IMR-90 (cell line): Measurements from ENCODE around the gene SLC50A1. TPM values are rescaled to one million over a fixed set of nuclear protein-coding genes. Genes with fewer than 3 reads are reported as not detected.
A peak's percentile ranks its signal among the peaks of the same experiment; 100 is the strongest.

Experiments used
- ATAC-seq: fragments of 200-7000 bp; cut with Tn5 transposase; 2 replicates; pipeline ENCODE4 v1.9.1; 2020; ENCODE audit warnings: low read depth, mild to moderate bottlenecking, moderate library complexity
- BruUV-seq: library from RNA; stranded (reverse); fragments of 400-500 nt; replicated peaks from 2 replicates; lab custom pipeline; 2021; lab: Mats Ljungman, UMichigan
- CTCF ChIA-PET: fragments of 300-600 bp; formaldehyde crosslinking; extraction: SDS; loops from one replicate; lab custom pipeline; 2021; ENCODE audit warnings: antibody characterized with exemption; lab: Yijun Ruan, JAX
- POLR2A ChIA-PET: fragments of 300-600 bp; sonication (Branson Sonifier 250); formaldehyde crosslinking; loops from one replicate; lab custom pipeline; 2022; ENCODE audit warnings: antibody characterized with exemption; ENCODE audit not compliant: unreplicated experiment; lab: Charles Lee
- DNase-seq: peaks from one replicate; pipeline ENCODE4 v3.0.0; 2013
- H2AFZ ChIP-seq: replicated peaks from 2 replicates; pipeline ENCODE3; 2013; ENCODE audit warnings: low read length, mild to moderate bottlenecking; ENCODE audit not compliant: poor library complexity
- H2AK5ac ChIP-seq: 2 replicates; pipeline ENCODE4 v1.6.1; 2013; ENCODE audit warnings: low read depth, low read length, inconsistent platforms
- H2AK9ac ChIP-seq: replicated peaks from 2 replicates; pipeline ENCODE3; 2013; ENCODE audit warnings: mild to moderate bottlenecking, low read depth, low read length, moderate library complexity; ENCODE audit not compliant: poor library complexity
- H2BK120ac ChIP-seq: 2 replicates; pipeline ENCODE4 v1.6.1; 2013; ENCODE audit warnings: low read depth, low read length, inconsistent platforms
- H2BK15ac ChIP-seq: 3 replicates; pipeline ENCODE4 v1.6.1; 2013; ENCODE audit warnings: low read depth, low read length, inconsistent platforms
- H2BK20ac ChIP-seq: 2 replicates; pipeline ENCODE4 v1.6.1; 2013; ENCODE audit warnings: low read depth, mild to moderate bottlenecking, inconsistent platforms, low read length, moderate library complexity
- H2BK5ac ChIP-seq: 2 replicates; pipeline ENCODE4 v1.6.1; 2013; ENCODE audit warnings: mild to moderate bottlenecking, low read depth, low read length, inconsistent platforms; ENCODE audit not compliant: poor library complexity, severe bottlenecking
- H3K14ac ChIP-seq: replicated peaks from 2 replicates; pipeline ENCODE4 v1.6.1; 2013; ENCODE audit warnings: low read depth, low read length, inconsistent platforms
- H3K18ac ChIP-seq: 2 replicates; pipeline ENCODE4 v1.6.1; 2013; ENCODE audit warnings: low read depth, low read length, control low read depth
- H3K23ac ChIP-seq: 2 replicates; pipeline ENCODE4 v1.6.1; 2013; ENCODE audit warnings: low read depth, low read length, inconsistent platforms
- H3K27ac ChIP-seq: 2 replicates; pipeline ENCODE4 v1.5.1; 2013; ENCODE audit warnings: mild to moderate bottlenecking, control low read depth, low read length; ENCODE audit not compliant: insufficient read depth
- H3K27me3 ChIP-seq: 2 replicates; pipeline ENCODE4 v1.6.1; 2013; ENCODE audit warnings: low read length; ENCODE audit not compliant: control insufficient read depth, insufficient read depth
- H3K36me3 ChIP-seq: 2 replicates; pipeline ENCODE4 v1.6.1; 2013; ENCODE audit warnings: low read length, mixed read lengths; ENCODE audit not compliant: control insufficient read depth, insufficient read depth
- H3K4ac ChIP-seq: 2 replicates; pipeline ENCODE4 v1.6.1; 2013; ENCODE audit warnings: low read depth, low read length, inconsistent platforms
- H3K4me1 ChIP-seq: 2 replicates; pipeline ENCODE4 v1.6.1; 2013; ENCODE audit warnings: low read length, mixed read lengths; ENCODE audit not compliant: control insufficient read depth, insufficient read depth
- H3K4me2 ChIP-seq: 2 replicates; pipeline ENCODE4 v1.6.1; 2013; ENCODE audit warnings: low read depth, mild to moderate bottlenecking, control low read depth, low read length, moderate library complexity
- H3K4me3 ChIP-seq: 2 replicates; pipeline ENCODE4 v1.5.1; 2013; ENCODE audit warnings: low read depth, mild to moderate bottlenecking, control low read depth, low read length, moderate library complexity; ENCODE audit not compliant: insufficient read depth
- H3K56ac ChIP-seq: 2 replicates; pipeline ENCODE4 v1.6.1; 2013; ENCODE audit warnings: low read length, inconsistent platforms; ENCODE audit not compliant: insufficient read depth; ENCODE audit errors: extremely low read depth
- H3K79me1 ChIP-seq, 2 experiments: 2 replicates each; pipeline ENCODE4 v1.6.1; 2013; ENCODE audit warnings: low read length in 2 of 2, inconsistent platforms in 1 of 2, low read depth in 1 of 2
- H3K9ac ChIP-seq: 2 replicates; pipeline ENCODE4 v1.6.1; 2013; ENCODE audit warnings: low read depth, low read length, control low read depth
- H3K9me1 ChIP-seq: 2 replicates; pipeline ENCODE4 v1.6.1; 2013; ENCODE audit warnings: low read length, inconsistent platforms; ENCODE audit not compliant: insufficient read depth
- H3K9me3 ChIP-seq: 2 replicates; pipeline ENCODE4 v1.6.1; 2013; ENCODE audit warnings: low read length; ENCODE audit not compliant: control insufficient read depth, insufficient read depth
- H4K20me1 ChIP-seq: 2 replicates; pipeline ENCODE4 v1.6.1; 2013; ENCODE audit warnings: low read length, inconsistent platforms; ENCODE audit not compliant: insufficient read depth
- H4K5ac ChIP-seq: 2 replicates; pipeline ENCODE4 v1.6.1; 2013; ENCODE audit warnings: mild to moderate bottlenecking, low read depth, low read length, control low read depth
- H4K8ac ChIP-seq, 2 experiments: 2 replicates each; pipeline ENCODE4 v1.6.1; 2013; ENCODE audit warnings: low read depth in 2 of 2, low read length in 2 of 2, control low read depth in 1 of 2, inconsistent platforms in 1 of 2
- H4K91ac ChIP-seq: 2 replicates; pipeline ENCODE4 v1.6.1; 2013; ENCODE audit warnings: low read depth, low read length, inconsistent platforms; ENCODE audit not compliant: insufficient read depth
- CHD1 ChIP-seq: IDR thresholded peaks from 2 replicates; pipeline ENCODE4 v1.6.1; 2012; ENCODE audit warnings: low read depth, low read length, improper control_type of control experiment
- MXI1 ChIP-seq: IDR thresholded peaks from 2 replicates; pipeline ENCODE4 v1.6.1; 2012; ENCODE audit warnings: low read depth, mild to moderate bottlenecking, low read length, moderate library complexity, borderline replicate concordance
- NFE2L2 ChIP-seq: fragments of 150-350 bp; IDR thresholded peaks from 2 replicates; pipeline ENCODE4 v1.6.1; 2016; ENCODE audit warnings: low read depth, mild to moderate bottlenecking, low read length
- WGBS, 2 experiments: methylation state at CpG; one replicate each; pipeline versions ENCODE4 v1.1.5 to v1.1.7; 2013; ENCODE audit warnings: missing lambda C conversion rate in 2 of 2; ENCODE audit not compliant: insufficient read length in 1 of 2; ENCODE audit errors: extremely low coverage in 2 of 2; 5-methylcytosine and 5-hydroxymethylcytosine counted together
- dilution Hi-C: fragments of 300-500 bp; cut with HindIII; formaldehyde crosslinking; loops from one replicate; pipeline ENCODE4 v1.14.3; 2018; ENCODE audit warnings: low sequenced_read_pairs; ENCODE audit not compliant: unreplicated experiment
- in situ Hi-C: fragments of 300-500 bp; cut with MboI; formaldehyde crosslinking; loops from 3 replicates; pipeline ENCODE4 v1.14.3; 2019; ENCODE audit warnings: low sequenced_read_pairs, inconsistent platforms, mixed read lengths
- intact Hi-C: fragments of 100-400 bp; cut with micrococcal nuclease; formaldehyde crosslinking; loops from 2 replicates; pipeline ENCODE4 v1.10.0; 2022
- polyA plus RNA-seq, 3 experiments: library from polyadenylated mRNA; depleted of rRNA; stranded (reverse); fragments of >200 nt; gene quantifications; 2 replicates each; pipeline ENCODE4 v1.2.3, GENCODE V29; 2012; ENCODE audit warnings: low replicate concordance in 1 of 3
- total RNA-seq: library from RNA; depleted of rRNA; stranded (reverse); fragments of >200 nt; gene quantifications from 2 replicates; pipeline ENCODE4 v1.2.3, GENCODE V29; 2012
- TF ChIP-seq, protein P1 (sequence below): fragments of 150-350 bp; IDR thresholded peaks from 2 replicates; pipeline ENCODE4 v1.6.1; 2017; ENCODE audit warnings: mild to moderate bottlenecking, antibody characterized with exemption, low read length, low read depth

Gene SLC50A1
- total and polyA plus RNA-seq, 2 of the 4 experiments (the other 2 are of a cell fraction): 20.6 to 20.8 TPM

DNA sequence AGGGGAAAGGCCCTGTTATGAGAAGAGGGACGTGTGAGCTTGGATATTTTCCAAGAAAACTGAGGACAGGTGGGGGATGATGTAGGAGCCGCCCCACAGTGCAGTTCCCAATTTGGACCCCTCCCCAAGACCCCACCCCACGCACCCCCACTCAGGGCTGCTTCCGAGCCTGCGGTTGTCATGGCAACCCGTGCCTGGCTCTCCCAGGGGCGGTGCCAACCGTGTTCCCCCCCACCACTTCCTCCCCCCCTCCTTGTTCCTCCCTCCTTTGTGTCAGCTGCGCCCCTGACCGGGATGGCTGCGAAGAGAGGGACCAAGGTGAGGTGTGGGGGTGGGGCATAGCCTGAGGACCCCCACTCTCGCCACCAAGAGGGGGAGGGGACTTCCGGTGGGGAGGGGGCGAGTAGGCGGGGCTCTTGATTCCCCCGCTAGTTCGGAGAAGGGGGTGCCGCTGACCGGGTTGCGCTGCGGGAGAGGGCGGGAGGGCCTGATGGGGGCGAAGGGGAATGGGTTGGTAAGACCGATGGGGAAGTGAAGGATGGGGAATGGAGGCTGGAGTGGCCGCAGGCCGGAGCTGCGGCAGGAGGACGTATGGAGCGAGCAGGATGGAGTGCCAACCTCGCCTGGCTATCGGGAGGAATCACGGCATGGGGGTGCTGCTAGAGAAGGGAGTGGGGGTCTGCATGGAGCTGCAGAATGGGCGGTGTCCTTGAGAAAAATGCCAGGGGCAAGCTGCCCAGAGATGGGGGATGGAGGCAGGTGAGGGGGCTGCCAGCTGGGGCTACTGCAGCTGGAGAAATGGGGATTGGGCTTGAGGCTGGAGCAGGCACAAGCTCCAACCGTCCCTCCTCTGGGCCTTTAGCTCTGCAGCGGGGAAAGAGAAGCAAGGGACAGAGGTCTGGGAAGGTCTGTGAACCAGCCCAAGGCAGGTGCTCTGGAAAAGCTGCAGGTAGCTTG is 39.0 kb downstream of the SLC50A1 start:
- Histone ChIP-seq H2BK5ac (no peak overlapping the region), H3K4me3 (peak overlapping the region; percentile 81), H3K9me1 (peaks cover 2% of the 10 kb centered on the region; the same call in 1 of the 2 replicates), H4K91ac (peak overlapping the region; percentile 77; the same call in 1 of the 2 replicates), H4K8ac (peak overlapping the region; percentile 10 to 98), H2BK20ac (no peak overlapping the region), H3K27me3 (no peaks in the 10 kb centered on the region), H2AK9ac (peak overlapping the region; percentile 96), H3K4me2 (peak overlapping the region; percentile 94), H4K5ac (peak overlapping the region; percentile 92), H4K20me1 (no peaks in the 10 kb centered on the region), H3K56ac (no peak overlapping the region), H2AK5ac (peak overlapping the region; percentile 84), H3K23ac (peak overlapping the region; percentile 66; the same call in 1 of the 2 replicates), H3K4ac (peak overlapping the region; percentile 78), H2BK120ac (peak overlapping the region; percentile 20; the same call in 1 of the 2 replicates), H3K79me1 (peaks cover 0 to 46% of the 10 kb centered on the region in 2 experiments; a peak in 3 of 4 replicates), H3K14ac (peak overlapping the region; percentile 61), H2BK15ac (no peak overlapping the region), H3K9me3 (no peaks in the 10 kb centered on the region), H3K27ac (peak overlapping the region; percentile 59), H2AFZ (peak overlapping the region; percentile 96), H3K18ac (no peak overlapping the region; the same call in 1 of the 2 replicates), H3K9ac (peak overlapping the region; percentile 67), H3K4me1 (peaks cover 3% of the 10 kb centered on the region), H3K36me3 (peaks cover 33% of the 10 kb centered on the region)
- in situ Hi-C loops: no loop called here
- ChIA-PET POLR2A (no interaction called here), CTCF (interaction anchor here (0.5 to 1.5 kb wide), 3 partner anchors 19 to 85 kb away, joined by 4 to 6 read pairs (median 5); partner anchors contain the start of gene THBS3)
- ATAC-seq (peak; percentile 3; the same call in 1 of the 2 replicates), DNase-seq (peak; percentile 15)
- dilution Hi-C loops: no loop called here
- TF ChIP-seq, protein P1, sequence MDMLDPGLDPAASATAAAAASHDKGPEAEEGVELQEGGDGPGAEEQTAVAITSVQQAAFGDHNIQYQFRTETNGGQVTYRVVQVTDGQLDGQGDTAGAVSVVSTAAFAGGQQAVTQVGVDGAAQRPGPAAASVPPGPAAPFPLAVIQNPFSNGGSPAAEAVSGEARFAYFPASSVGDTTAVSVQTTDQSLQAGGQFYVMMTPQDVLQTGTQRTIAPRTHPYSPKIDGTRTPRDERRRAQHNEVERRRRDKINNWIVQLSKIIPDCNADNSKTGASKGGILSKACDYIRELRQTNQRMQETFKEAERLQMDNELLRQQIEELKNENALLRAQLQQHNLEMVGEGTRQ: no peak
- TF ChIP-seq NFE2L2: no peak
- TF ChIP-seq MXI1: no peak
- no peak for TF ChIP-seq CHD1
- 8% methylated on average over 17 of the region's 35 CpGs; no CpG with 5 or more reads in 1 of the 2 experiments for WGBS, 2 experiments
- intact Hi-C loops: loop anchor here (10.0 kb wide), 2 partner anchors 200 to 420 kb away; partner anchors contain the start of genes CKS1B and SHC1
- no TSS peak for BruUV-seq
